ENCODE data around the gene HTR4.

HTR4 gene

DNA sequence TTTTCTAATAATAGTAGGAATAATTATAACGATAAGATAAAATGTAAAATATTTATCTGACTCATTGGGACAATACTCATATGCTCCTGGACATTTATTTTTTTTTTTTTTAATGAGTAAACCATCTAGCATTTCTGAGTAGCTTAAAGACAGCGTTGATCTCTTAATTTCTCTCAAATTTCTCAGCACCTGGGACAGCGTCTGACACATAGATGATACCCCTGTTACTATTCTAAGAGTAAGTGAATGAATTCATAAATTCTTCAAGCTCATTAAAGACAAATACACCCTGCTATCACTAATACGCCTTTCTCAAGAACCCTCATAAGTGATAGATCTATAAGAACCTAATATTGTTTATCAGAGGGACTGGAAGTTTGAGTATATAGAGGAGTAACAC, 12.0 kb upstream of the HTR4 start:
- TF ChIP-seq, protein P1, sequence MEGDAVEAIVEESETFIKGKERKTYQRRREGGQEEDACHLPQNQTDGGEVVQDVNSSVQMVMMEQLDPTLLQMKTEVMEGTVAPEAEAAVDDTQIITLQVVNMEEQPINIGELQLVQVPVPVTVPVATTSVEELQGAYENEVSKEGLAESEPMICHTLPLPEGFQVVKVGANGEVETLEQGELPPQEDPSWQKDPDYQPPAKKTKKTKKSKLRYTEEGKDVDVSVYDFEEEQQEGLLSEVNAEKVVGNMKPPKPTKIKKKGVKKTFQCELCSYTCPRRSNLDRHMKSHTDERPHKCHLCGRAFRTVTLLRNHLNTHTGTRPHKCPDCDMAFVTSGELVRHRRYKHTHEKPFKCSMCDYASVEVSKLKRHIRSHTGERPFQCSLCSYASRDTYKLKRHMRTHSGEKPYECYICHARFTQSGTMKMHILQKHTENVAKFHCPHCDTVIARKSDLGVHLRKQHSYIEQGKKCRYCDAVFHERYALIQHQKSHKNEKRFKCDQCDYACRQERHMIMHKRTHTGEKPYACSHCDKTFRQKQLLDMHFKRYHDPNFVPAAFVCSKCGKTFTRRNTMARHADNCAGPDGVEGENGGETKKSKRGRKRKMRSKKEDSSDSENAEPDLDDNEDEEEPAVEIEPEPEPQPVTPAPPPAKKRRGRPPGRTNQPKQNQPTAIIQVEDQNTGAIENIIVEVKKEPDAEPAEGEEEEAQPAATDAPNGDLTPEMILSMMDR (IDR thresholded peaks at IDR 0.05) = no peak
- H3K9me3 Mint-ChIP-seq = no peaks in the 10 kb centered on the region
- peaks cover 6% of the 10 kb centered on the region for H3K27me3 Mint-ChIP-seq (ENCODE audit: low read depth, poor library complexity)
- H3K4me3 Mint-ChIP-seq = no peak overlapping the region
- no peak overlapping the region for H3K27ac Mint-ChIP-seq
- no peaks in the 10 kb centered on the region for H3K36me3 Mint-ChIP-seq (ENCODE audit: low read depth)
- DNase-seq = peak; percentile 5
- H3K4me1 Mint-ChIP-seq = no peaks in the 10 kb centered on the region

GRCh38 chr5:148665431-148665830, 11.1 kb upstream of the HTR4 start:
- H3K9me3 Mint-ChIP-seq = no peaks in the 10 kb centered on the region
- TF ChIP-seq, protein P1 (IDR thresholded peaks at IDR 0.05) = no peak
- no peak overlapping the region for H3K4me3 Mint-ChIP-seq

DNA sequence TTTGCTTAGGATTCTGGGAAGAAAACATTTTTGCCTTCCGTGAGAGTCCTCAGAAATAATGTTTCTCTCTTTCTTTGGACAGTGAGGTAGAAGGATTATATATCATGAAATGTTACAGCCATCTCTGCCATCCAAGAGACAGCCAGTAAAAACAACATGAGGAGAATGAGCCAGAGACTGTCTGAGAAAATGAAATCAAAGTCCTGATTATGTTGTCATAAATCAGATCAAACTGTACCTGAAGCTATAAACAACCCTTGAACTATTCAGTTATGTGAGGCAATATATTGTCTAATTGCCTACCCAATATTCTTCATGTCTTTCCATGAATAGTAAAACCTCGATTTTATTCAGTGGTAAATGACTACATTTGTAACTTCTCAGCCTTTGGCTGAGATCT, 9.2 kb upstream of the HTR4 start:
- Mint-ChIP-seq H3K4me1 (no peaks in the 10 kb centered on the region), H3K27ac (no peak overlapping the region), H3K36me3 (ENCODE audit: low read depth) (no peaks in the 10 kb centered on the region), H3K9me3 (no peaks in the 10 kb centered on the region), H3K27me3 (ENCODE audit: low read depth, poor library complexity) (peaks cover 21% of the 10 kb centered on the region), H3K4me3 (no peak overlapping the region)
- TF ChIP-seq, protein P1 (IDR thresholded peaks at IDR 0.05) = no peak
- DNase-seq = no peak

More at GRCh38 chr5:148665431-148665830, 11.1 kb upstream of the HTR4 start:
- Mint-ChIP-seq H3K36me3 (ENCODE audit: low read depth) (no peaks in the 10 kb centered on the region), H3K27ac (no peak overlapping the region), H3K27me3 (ENCODE audit: low read depth, poor library complexity) (peaks cover 13% of the 10 kb centered on the region), H3K4me1 (no peaks in the 10 kb centered on the region)
- DNase-seq = no peak

GRCh38 chr5:148660346-148660660, 6.0 kb upstream of the HTR4 start:
- Mint-ChIP-seq H3K27me3 (ENCODE audit: low read depth, poor library complexity) (peaks cover 35% of the 10 kb centered on the region), H3K4me3 (no peak overlapping the region), H3K36me3 (ENCODE audit: low read depth) (no peaks in the 10 kb centered on the region), H3K27ac (no peak overlapping the region), H3K9me3 (no peaks in the 10 kb centered on the region), H3K4me1 (peaks cover 6% of the 10 kb centered on the region)
- TF ChIP-seq, protein P1 (IDR thresholded peaks at IDR 0.05) = no peak
- DNase-seq = no peak

DNA sequence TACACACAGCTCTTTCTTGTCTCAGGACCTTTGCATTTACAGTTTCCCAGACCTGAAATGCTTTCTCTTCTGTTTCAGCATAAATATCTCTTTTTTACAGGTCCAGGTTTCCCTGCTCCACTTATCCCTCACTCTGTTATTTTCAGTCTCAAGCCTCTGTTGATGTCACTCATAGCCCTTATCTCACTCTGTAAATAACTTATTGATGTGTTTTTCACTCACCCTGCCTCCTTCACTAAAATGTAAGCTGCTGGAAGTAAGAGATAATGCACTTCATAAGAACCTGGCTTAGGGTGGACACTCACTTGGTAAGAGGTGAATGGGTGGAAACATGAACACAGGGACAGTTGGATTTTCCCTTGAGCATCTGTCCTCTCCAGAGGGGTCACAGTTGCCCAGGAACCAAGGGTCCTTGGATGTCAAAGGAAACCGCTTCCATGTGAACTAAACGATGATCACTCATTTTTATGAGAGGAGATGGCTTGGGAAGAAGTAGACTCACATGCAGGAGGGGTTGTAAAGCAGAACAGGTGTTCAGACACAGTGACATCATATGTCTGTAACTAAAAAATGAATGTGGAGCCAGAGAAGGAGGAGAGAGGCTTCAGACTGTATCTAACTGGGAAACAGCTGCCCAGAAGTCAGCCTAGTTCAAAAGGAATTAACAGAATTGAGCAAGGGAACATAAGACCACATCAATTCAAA, 5.5 kb upstream of the HTR4 start:
- H3K36me3 Mint-ChIP-seq (ENCODE audit: low read depth) = no peaks in the 10 kb centered on the region
- peaks cover 6% of the 10 kb centered on the region for H3K4me1 Mint-ChIP-seq
- no peak for DNase-seq
- H3K4me3 Mint-ChIP-seq = no peak overlapping the region
- H3K9me3 Mint-ChIP-seq = no peaks in the 10 kb centered on the region
- peaks cover 40% of the 10 kb centered on the region for H3K27me3 Mint-ChIP-seq (ENCODE audit: low read depth, poor library complexity)
- H3K27ac Mint-ChIP-seq = no peak overlapping the region
- TF ChIP-seq, protein P1 (IDR thresholded peaks at IDR 0.05) = no peak

- Mint-ChIP-seq H3K27me3 (ENCODE audit: low read depth, poor library complexity) (peaks cover 57% of the 10 kb centered on the region), H3K4me3 (peak overlapping the region; percentile 77), H3K36me3 (ENCODE audit: low read depth) (no peaks in the 10 kb centered on the region), H3K4me1 (peaks cover 6% of the 10 kb centered on the region), H3K9me3 (no peaks in the 10 kb centered on the region), H3K27ac (no peak overlapping the region)
- TF ChIP-seq, protein P1 (IDR thresholded peaks at IDR 0.05) = no peak
- DNase-seq = no peak
Measured at GRCh38 chr5:148653291-148653835, 964 bp downstream of the HTR4 start.
